NB4 (cell line): ENCODE data around the gene STIM2.

ENCODE experiments used
- DNase-seq: peaks from one replicate; pipeline ENCODE4 v3.0.0; 2010; ENCODE audit warnings: low read depth
- H3K4me3 ChIP-seq: one replicate; pipeline ENCODE4 v1.5.1; 2011; ENCODE audit warnings: mild to moderate bottlenecking, low read depth, low read length, moderate library complexity
- MYC ChIP-seq: IDR thresholded peaks from 2 replicates; pipeline ENCODE4 v1.6.1; 2011; ENCODE audit warnings: low read depth, low read length
- POLR2A ChIP-seq: IDR thresholded peaks from 2 replicates; pipeline ENCODE4 v1.6.1; 2011; ENCODE audit warnings: mild to moderate bottlenecking; ENCODE audit not compliant: insufficient read length; ENCODE audit errors: extremely low read depth
- TF ChIP-seq, protein P1 (sequence below): IDR thresholded peaks from one replicate; pipeline ENCODE4 v1.5.1; 2012; ENCODE audit warnings: low read depth, low read length
- TF ChIP-seq, protein P2 (sequence below): IDR thresholded peaks from 2 replicates; pipeline ENCODE4 v1.6.1; 2011; ENCODE audit warnings: low read depth, low read length

STIM2 gene

DNA sequence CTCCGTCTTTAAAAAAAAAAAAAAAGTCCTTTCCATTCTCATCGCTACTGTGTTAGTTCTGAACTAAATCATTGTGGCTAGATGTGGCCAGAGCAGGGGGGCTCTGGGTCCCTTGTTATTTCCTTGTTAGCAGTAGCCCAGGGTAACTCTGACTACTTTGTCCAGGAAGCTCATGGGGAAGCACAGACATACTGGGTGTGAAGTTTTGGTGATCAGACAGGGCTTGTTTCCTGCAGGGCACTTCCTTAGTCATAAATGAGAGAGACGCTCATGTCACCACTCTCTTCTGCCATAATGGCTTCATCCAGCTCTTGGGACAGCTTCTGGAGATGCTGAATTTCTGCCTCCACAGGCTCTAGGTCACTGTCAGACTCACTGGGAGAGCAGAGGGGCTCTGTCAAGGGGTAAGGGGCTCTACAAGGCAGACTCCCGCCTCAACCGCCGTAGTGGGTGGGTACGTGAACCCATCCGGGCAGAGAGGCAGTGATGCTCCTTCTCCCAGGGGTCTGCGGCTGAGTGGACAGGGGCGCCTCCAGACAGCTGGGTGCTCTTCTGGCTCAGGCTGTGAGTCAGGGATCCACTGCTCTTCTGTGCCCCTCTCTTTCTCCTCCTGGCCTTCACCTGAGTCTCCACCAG lies 12.9 kb downstream of the STIM2 start:
- H3K4me3 ChIP-seq = no peak overlapping the region
- no peak for DNase-seq
- TF ChIP-seq, protein P1, sequence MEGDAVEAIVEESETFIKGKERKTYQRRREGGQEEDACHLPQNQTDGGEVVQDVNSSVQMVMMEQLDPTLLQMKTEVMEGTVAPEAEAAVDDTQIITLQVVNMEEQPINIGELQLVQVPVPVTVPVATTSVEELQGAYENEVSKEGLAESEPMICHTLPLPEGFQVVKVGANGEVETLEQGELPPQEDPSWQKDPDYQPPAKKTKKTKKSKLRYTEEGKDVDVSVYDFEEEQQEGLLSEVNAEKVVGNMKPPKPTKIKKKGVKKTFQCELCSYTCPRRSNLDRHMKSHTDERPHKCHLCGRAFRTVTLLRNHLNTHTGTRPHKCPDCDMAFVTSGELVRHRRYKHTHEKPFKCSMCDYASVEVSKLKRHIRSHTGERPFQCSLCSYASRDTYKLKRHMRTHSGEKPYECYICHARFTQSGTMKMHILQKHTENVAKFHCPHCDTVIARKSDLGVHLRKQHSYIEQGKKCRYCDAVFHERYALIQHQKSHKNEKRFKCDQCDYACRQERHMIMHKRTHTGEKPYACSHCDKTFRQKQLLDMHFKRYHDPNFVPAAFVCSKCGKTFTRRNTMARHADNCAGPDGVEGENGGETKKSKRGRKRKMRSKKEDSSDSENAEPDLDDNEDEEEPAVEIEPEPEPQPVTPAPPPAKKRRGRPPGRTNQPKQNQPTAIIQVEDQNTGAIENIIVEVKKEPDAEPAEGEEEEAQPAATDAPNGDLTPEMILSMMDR = no peak
- no peak for TF ChIP-seq POLR2A
- TF ChIP-seq, protein P2, sequence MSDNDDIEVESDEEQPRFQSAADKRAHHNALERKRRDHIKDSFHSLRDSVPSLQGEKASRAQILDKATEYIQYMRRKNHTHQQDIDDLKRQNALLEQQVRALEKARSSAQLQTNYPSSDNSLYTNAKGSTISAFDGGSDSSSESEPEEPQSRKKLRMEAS = no peak
- no peak for TF ChIP-seq MYC

DNA sequence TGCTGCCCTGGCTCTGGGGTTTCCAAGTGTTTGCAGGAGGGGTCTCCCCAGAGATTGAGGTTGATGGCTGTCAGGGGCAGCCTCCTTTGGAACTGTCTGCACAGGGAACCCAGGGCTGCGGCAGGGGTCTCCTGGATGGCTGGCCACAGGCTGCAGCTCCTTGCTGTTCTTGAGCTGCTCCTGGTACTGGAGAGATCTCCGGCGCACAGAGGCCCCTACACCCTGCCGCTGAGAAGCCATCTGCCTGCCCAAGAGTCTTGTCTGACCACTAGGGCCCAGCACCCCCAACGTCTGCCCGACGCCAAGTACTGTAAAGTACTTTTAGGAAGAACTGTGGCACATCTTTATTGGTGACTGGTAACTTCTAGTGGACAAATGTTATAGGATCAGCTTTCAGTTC lies 13.5 kb downstream of the STIM2 start:
- no peak overlapping the region for H3K4me3 ChIP-seq
- no peak for DNase-seq
- no peak for TF ChIP-seq POLR2A
- TF ChIP-seq, protein P1 = no peak
- no peak for TF ChIP-seq MYC
- TF ChIP-seq, protein P2 = no peak

DNA sequence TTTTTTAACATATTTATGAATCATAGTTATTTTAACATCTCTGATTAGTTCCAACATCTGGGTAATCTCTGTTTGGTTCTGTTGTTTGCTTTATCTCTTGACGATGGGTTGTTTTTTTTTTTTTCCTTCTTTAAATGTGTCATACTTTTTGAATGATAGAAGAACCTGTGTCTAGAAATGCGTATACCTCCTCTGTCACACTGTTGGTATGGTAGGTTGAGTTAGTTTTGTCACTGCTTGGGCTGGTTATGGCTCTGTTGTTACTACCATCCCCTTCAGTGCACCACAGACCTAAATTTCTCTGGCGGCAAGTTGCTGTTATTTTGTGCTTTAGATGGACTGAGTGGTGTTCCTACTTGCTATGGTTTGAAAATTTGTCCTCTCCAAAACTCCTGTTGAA lies 16.8 kb downstream of the STIM2 start:
- TF ChIP-seq, protein P1 = no peak
- TF ChIP-seq POLR2A = no peak
- no peak for DNase-seq

DNA sequence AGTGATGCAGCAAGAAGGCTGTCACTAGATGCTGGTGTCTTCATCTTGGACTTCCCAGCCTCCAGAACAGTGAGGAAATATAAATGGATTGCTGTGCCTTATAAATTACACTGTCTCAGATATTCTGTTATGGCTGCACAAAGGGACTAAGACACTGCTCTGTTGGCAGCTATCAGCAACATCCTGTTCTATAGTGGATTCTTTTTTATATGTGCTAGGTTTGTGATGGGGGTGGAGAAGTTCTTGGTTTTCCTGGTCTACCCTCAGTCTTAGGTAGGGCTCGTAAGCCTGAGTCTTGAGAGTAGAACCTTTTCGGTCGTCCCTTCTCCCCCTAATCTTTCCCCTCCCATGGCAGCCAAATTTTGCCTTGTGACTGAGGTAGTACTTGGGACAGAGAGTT lies 17.3 kb downstream of the STIM2 start:
- TF ChIP-seq, protein P1 = no peak
- TF ChIP-seq MYC (no peak), POLR2A (no peak)
- TF ChIP-seq, protein P2 = no peak
- H3K4me3 ChIP-seq = no peak overlapping the region
- no peak for DNase-seq

More for the DNA sequence above, 16.8 kb downstream of the STIM2 start:
- H3K4me3 ChIP-seq = no peak overlapping the region

DNA sequence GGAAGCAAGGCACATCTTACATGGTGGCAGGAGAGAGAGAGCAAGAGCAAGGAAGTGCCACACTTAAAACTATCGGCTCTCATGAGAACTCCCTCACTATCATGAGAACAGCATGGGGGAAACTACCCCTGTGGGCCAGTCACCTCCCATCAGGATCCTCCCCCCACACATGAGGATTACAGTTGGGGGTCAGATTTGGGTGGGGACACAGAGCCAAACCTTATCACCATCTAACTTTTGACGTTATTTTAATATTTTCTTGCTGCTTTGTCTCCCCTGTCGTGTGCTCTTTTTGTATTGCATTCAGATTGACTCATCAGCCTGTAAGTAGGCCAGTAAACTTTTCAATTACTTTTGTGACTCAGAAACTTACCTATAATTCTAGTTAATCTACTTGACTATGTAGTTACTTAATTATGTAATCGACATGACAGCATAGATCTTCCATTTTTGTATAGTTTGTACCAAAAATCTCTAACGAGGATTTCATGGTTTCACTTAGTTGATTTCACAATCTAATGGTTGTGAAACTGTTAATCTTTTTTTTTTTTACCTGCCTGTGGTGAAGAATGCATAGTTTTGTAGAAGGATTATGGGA lies 18.3 kb downstream of the STIM2 start:
- TF ChIP-seq MYC (no peak), POLR2A (no peak)
- TF ChIP-seq, protein P1 = no peak
- TF ChIP-seq, protein P2 = no peak
- H3K4me3 ChIP-seq = no peak overlapping the region
- peak; percentile 28 for DNase-seq

DNA sequence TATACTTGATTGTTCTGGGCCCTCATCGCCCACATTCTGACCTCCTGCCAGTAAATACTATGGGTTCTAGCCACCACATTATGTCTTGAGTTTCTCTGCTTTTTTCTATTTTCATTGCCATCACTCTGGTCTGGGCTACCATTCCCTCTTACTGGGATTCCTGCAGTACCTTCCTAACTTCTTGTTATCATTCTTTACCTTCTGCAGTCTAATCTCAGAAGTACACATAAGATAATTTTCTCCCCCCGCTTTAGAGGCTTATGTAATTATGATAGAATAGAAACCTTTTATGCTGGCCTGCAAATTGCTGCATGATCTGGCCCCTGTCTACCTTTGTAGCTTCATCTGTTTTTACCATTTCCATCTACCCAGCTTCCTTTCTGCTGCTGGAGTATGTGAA lies 19.2 kb downstream of the STIM2 start:
- DNase-seq = no peak
- TF ChIP-seq, protein P2 = no peak
- TF ChIP-seq, protein P1 = no peak
- no peak for TF ChIP-seq POLR2A
- TF ChIP-seq MYC = no peak
- H3K4me3 ChIP-seq = no peak overlapping the region
